ENCODE data around the gene PCLO. TPM values are rescaled to one million over a fixed set of nuclear protein-coding genes. Genes with fewer than 3 reads are reported as not detected.
"Not testable (repeated sequence)": the region's sequence is repeated elsewhere in the genome, so short reads cannot be mapped to it uniquely, and the experiment has no call there.

The PCLO gene
- total RNA-seq, 2 experiments from 2014 or later = 0.02 TPM; not detected in 1

DNA sequence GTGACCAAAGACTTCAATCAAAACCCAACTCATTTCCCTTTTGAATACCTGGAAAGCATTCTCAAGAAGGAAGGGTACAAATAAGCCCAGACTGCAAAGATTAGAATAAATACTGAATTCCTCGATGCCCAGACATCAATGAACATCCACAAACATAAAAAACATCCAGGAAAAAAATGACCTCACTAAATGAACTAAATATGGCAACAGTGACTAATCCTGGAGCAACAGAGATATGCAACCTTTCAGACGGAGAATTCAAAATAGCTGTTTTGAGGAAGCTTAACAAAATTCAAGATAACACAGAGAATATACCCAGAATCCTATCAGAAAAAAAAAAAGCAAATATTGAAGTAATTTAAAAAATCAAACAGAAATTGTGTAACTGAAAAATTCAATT is 43.2 kb downstream of the PCLO start:
- Mint-ChIP-seq H3K4me1 (ENCODE audit: low read depth) (no peaks in the 10 kb centered on the region), H3K9me3 (peaks cover 21% of the 10 kb centered on the region), H3K36me3 (no peaks in the 10 kb centered on the region), H3K4me3 (no peak overlapping the region), H3K27ac (no peak overlapping the region), H3K27me3 (no peaks in the 10 kb centered on the region)
- intact Hi-C loops (cut with micrococcal nuclease) = no loop called here
- ChIA-PET CTCF (no interaction called here), POLR2A (no interaction called here)
- no peak for DNase-seq

DNA sequence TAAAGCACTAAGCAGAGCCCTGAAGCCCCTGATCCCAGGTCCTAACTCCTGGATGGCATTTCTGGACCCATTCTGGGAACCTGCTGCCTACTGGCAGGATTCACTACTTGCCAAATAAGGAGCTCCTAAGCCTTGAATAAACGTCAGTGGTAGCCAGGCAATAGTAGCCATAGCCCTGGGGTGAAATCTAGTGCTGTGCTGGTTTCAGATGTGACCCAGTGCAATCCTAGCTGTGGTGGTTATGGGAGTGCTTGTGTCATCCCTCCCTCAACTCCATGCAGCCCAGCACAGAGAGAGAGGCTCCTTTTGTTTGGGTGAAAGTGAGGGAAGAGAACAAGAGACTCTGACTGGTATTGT is 43.7 kb downstream of the PCLO start:
- POLR2A ChIA-PET = no interaction called here
- Mint-ChIP-seq H3K4me3 (no peak overlapping the region), H3K9me3 (peaks cover 18% of the 10 kb centered on the region), H3K27me3 (no peaks in the 10 kb centered on the region), H3K27ac (no peak overlapping the region), H3K4me1 (ENCODE audit: low read depth) (no peaks in the 10 kb centered on the region), H3K36me3 (no peaks in the 10 kb centered on the region)
- DNase-seq = no peak
- intact Hi-C loops (cut with micrococcal nuclease) = no loop called here
- CTCF ChIA-PET = no interaction called here

DNA sequence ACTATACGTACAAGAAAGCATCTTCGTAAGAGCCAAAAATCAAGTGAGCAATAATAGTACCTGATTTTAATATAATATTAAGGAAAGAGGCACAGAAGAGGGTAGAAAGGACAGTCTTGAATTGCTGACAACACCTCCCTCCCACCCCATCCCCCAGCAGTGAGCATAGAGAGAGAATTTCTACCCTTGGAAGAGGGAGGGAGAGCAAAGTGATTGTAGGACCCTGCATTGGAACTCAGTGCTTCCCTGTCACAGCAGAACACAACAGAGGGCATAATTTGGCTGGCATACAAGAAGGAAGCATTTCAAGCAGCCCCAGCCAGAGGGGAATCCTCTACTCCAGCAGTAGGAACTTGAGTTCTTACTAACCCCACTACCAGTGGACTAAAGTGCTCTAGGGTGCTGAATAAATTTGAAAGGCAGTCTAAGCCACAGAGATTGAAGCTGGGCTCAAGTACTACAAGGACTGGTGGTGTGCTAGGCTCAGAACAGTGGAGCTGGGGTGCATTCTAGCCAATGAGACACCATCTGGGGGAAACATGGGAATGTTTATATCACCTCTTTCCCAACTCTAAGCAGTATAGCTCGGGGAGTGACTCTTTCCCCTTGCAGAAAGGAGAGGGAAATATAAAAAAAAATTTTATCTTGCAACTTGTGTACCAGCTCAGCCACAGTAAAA is 44.2 kb downstream of the PCLO start:
- H3K9me3 Mint-ChIP-seq = peaks cover 18% of the 10 kb centered on the region
- no peak overlapping the region for H3K4me3 Mint-ChIP-seq
- H3K27ac Mint-ChIP-seq = no peak overlapping the region
- DNase-seq = no peak
- intact Hi-C loops (cut with micrococcal nuclease) = no loop called here
- no peaks in the 10 kb centered on the region for H3K4me1 Mint-ChIP-seq (ENCODE audit: low read depth)
- CTCF ChIA-PET = no interaction called here
- H3K36me3 Mint-ChIP-seq = no peaks in the 10 kb centered on the region
- POLR2A ChIA-PET = no interaction called here
- H3K27me3 Mint-ChIP-seq = no peaks in the 10 kb centered on the region

- Mint-ChIP-seq H3K27me3 (no peaks in the 10 kb centered on the region), H3K4me1 (ENCODE audit: low read depth) (no peaks in the 10 kb centered on the region), H3K36me3 (no peaks in the 10 kb centered on the region), H3K27ac (no peak overlapping the region), H3K9me3 (peaks cover 16% of the 10 kb centered on the region), H3K4me3 (no peak overlapping the region)
- POLR2A ChIA-PET = no interaction called here
- CTCF ChIA-PET = no interaction called here
- DNase-seq = no peak
- intact Hi-C loops (cut with micrococcal nuclease) = no loop called here
Measured at GRCh38 chr7:83117466-83117865, 45.2 kb downstream of the PCLO start.

DNA sequence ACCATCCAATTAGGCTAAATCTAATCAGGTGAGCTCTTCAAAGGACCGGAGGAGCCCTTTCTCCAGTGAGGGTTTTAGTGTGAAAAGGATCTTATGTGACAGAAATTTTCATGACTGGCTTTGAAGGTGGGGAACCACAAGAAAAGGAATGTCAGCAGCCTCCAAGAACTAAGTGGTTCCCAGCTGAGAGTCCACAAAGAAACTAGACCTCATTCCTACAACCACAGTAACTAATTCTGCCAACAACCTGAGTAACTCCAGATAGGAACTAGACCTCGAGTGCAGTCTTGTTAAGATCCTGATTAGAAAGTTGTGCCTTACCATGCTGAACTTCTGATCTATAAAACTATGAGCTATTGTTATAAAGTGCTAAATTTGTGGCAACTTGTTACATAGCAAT is 51.3 kb downstream of the PCLO start:
- H3K36me3 Mint-ChIP-seq = no peaks in the 10 kb centered on the region
- ChIA-PET POLR2A (no interaction called here), CTCF (no interaction called here)
- H3K4me1 Mint-ChIP-seq (ENCODE audit: low read depth) = no peaks in the 10 kb centered on the region
- no peaks in the 10 kb centered on the region for H3K27me3 Mint-ChIP-seq
- H3K4me3 Mint-ChIP-seq = no peak overlapping the region
- H3K27ac Mint-ChIP-seq = no peak overlapping the region
- intact Hi-C loops (cut with micrococcal nuclease) = no loop called here
- H3K9me3 Mint-ChIP-seq = peaks cover 3% of the 10 kb centered on the region
- no peak for DNase-seq

- Mint-ChIP-seq H3K4me1 (ENCODE audit: low read depth) (no peaks in the 10 kb centered on the region), H3K4me3 (no peak overlapping the region), H3K27ac (no peak overlapping the region), H3K36me3 (no peaks in the 10 kb centered on the region), H3K27me3 (no peaks in the 10 kb centered on the region), H3K9me3 (peaks cover 2% of the 10 kb centered on the region)
- DNase-seq = no peak
- intact Hi-C loops (cut with micrococcal nuclease) = no loop called here
- POLR2A ChIA-PET = no interaction called here
- CTCF ChIA-PET = no interaction called here
Measured at GRCh38 chr7:83109352-83109751, 53.3 kb downstream of the PCLO start.

DNA sequence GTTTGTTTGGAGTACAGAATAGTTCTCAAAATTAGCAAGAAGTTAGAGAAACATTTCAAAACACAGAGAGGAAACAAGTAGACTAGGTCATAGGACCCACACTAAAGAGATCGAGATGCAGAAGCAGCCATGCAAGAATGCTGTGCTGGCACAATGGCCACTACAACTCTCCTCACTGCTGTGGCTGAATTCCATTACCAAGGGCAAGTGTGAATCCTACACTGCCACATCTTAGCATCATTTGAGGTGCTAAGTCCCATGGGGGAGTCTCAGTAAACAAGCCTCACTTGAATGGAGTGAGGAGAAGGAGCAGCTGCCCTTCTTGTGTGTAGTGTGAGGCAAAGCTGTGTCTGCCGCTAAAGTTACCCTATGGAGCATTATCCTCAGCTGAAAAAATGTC is 56.7 kb downstream of the PCLO start:
- no peak for DNase-seq
- no peaks in the 10 kb centered on the region for H3K27me3 Mint-ChIP-seq
- ChIA-PET CTCF (no interaction called here), POLR2A (no interaction called here)
- H3K9me3 Mint-ChIP-seq = peaks cover 4% of the 10 kb centered on the region
- H3K36me3 Mint-ChIP-seq = no peaks in the 10 kb centered on the region
- intact Hi-C loops (cut with micrococcal nuclease) = no loop called here
- H3K4me3 Mint-ChIP-seq = no peak overlapping the region
- H3K4me1 Mint-ChIP-seq (ENCODE audit: low read depth) = no peaks in the 10 kb centered on the region
- no peak overlapping the region for H3K27ac Mint-ChIP-seq

- no peak for DNase-seq
- H3K9me3 Mint-ChIP-seq = peaks cover 4% of the 10 kb centered on the region
- ChIA-PET POLR2A (no interaction called here), CTCF (no interaction called here)
- H3K36me3 Mint-ChIP-seq = no peaks in the 10 kb centered on the region
- no peaks in the 10 kb centered on the region for H3K27me3 Mint-ChIP-seq
- H3K27ac Mint-ChIP-seq = no peak overlapping the region
- no peak overlapping the region for H3K4me3 Mint-ChIP-seq
- H3K4me1 Mint-ChIP-seq (ENCODE audit: low read depth) = no peaks in the 10 kb centered on the region
- intact Hi-C loops (cut with micrococcal nuclease) = no loop called here
Measured at GRCh38 chr7:83105063-83105462, 57.6 kb downstream of the PCLO start.

DNA sequence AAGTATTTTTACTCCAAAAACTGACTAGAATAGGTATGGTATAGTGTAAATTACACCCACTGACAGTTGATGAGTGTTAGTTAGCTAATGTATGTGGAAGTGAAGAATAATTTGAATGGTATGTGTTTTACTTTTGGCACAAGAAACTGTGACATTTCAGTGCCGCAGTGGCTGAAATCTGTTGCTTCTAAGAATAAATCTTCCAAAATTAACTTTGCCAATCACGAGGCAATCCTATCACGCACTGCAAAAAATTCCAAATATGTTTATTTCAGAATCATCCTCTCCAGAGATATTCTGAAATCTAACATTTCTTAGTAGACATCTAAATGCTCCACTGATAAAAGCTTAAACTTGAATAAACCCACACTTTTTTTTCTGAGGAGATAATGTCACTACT is 61.2 kb downstream of the PCLO start:
- ChIA-PET CTCF (no interaction called here), POLR2A (no interaction called here)
- intact Hi-C loops (cut with micrococcal nuclease) = no loop called here
- Mint-ChIP-seq H3K4me3 (no peak overlapping the region), H3K4me1 (ENCODE audit: low read depth) (no peaks in the 10 kb centered on the region), H3K27ac (no peak overlapping the region), H3K36me3 (no peaks in the 10 kb centered on the region), H3K27me3 (no peaks in the 10 kb centered on the region), H3K9me3 (peaks cover 9% of the 10 kb centered on the region)
- no peak for DNase-seq

DNA sequence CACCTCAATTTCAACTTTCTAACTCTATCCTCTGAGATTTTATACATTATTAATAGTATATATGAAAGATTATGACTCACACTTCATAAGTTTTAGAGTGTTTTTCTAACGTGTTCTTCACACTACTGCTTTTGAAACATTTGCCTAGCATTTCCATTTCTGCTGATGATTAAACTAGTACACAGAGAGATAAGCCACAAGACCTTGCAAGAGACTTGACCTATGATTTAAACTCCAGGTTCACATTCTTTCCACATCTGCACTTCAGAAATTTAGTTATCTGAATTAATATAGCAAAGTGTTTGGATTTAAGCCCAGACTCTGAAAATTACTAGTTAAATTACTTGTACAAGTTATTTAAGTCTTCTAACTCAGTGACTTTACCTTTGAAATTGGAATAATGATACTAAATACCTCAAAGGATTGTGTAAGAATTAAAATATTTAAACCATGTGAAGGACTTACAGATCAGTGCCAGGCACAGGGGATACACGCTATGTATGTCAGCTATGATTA is 66.6 kb downstream of the PCLO start:
- Mint-ChIP-seq H3K4me1 (ENCODE audit: low read depth) (no peaks in the 10 kb centered on the region), H3K4me3 (no peak overlapping the region), H3K36me3 (no peaks in the 10 kb centered on the region), H3K27ac (no peak overlapping the region), H3K9me3 (peaks cover 10% of the 10 kb centered on the region), H3K27me3 (no peaks in the 10 kb centered on the region)
- DNase-seq = no peak
- intact Hi-C loops (cut with micrococcal nuclease) = no loop called here
- POLR2A ChIA-PET = no interaction called here
- CTCF ChIA-PET = no interaction called here

GRCh38 chr7:83085299-83085698 is 77.4 kb downstream of the PCLO start:
- Mint-ChIP-seq H3K27ac (no peak overlapping the region), H3K36me3 (no peaks in the 10 kb centered on the region), H3K27me3 (no peaks in the 10 kb centered on the region), H3K9me3 (peaks cover 7% of the 10 kb centered on the region), H3K4me3 (no peak overlapping the region), H3K4me1 (ENCODE audit: low read depth) (no peaks in the 10 kb centered on the region)
- ChIA-PET CTCF (no interaction called here), POLR2A (no interaction called here)
- no peak for DNase-seq
- intact Hi-C loops (cut with micrococcal nuclease) = no loop called here

GRCh38 chr7:83079879-83080278 is 82.8 kb downstream of the PCLO start:
- POLR2A ChIA-PET; CTCF ChIA-PET; intact Hi-C loops (cut with micrococcal nuclease); DNase-seq; H3K27ac Mint-ChIP-seq; H3K9me3 Mint-ChIP-seq; H3K36me3 Mint-ChIP-seq; H3K27me3 Mint-ChIP-seq; H3K4me3 Mint-ChIP-seq; H3K4me1 Mint-ChIP-seq (ENCODE audit: low read depth): not testable (repeated sequence)

DNA sequence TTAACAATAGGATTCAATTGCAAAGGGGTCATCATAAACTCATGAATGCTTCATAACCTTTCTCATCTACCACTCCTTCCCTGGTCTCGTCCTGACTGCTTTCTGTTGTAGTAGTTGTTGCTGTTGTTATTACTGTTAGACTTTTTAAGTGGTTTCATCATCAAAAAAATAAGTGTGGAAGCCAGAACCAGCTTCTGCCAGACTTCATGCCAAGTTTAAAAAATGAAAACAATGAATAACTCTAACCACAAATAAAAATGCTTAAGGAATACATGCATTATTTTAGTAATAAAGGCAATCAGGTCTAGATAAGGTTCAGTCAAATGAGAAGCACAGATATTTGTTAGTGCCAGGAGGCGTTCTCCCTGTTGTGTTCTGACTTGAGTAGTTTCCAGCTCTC is 85.4 kb downstream of the PCLO start:
- H3K9me3 Mint-ChIP-seq = peaks cover 7% of the 10 kb centered on the region
- no peaks in the 10 kb centered on the region for H3K36me3 Mint-ChIP-seq
- no peak for DNase-seq
- intact Hi-C loops (cut with micrococcal nuclease) = no loop called here
- no peaks in the 10 kb centered on the region for H3K4me1 Mint-ChIP-seq (ENCODE audit: low read depth)
- no peak overlapping the region for H3K27ac Mint-ChIP-seq
- no peaks in the 10 kb centered on the region for H3K27me3 Mint-ChIP-seq
- POLR2A ChIA-PET = no interaction called here
- CTCF ChIA-PET = no interaction called here
- no peak overlapping the region for H3K4me3 Mint-ChIP-seq
